OCI-LY1 (cell line): Measurements from ENCODE around the gene MLH3.

ENCODE experiments used
- H2AFZ ChIP-seq: fragments of 200-600 bp; sonication (generic), shearing (Covaris generic); 2 replicates; pipeline ENCODE4 v1.6.0; 2014; ENCODE audit warnings: antibody characterized with exemption, mild to moderate bottlenecking, low read length
- H3F3A ChIP-seq: fragments of 200-600 bp; sonication (generic), shearing (Covaris generic); 2 replicates; pipeline ENCODE4 v1.6.0; 2014; ENCODE audit warnings: mild to moderate bottlenecking, antibody characterized with exemption, low read length, moderate library complexity; ENCODE audit not compliant: insufficient read depth
- H3K27ac ChIP-seq: fragments of 200-600 bp; sonication (generic); 2 replicates; pipeline ENCODE4 v1.5.1; 2014; ENCODE audit warnings: low read length, mixed run types, mild to moderate bottlenecking, low read depth; ENCODE audit not compliant: poor library complexity, severe bottlenecking
- H3K27me3 ChIP-seq: fragments of 200-600 bp; sonication (generic); 2 replicates; pipeline ENCODE4 v1.6.0; 2014; ENCODE audit warnings: antibody characterized with exemption, mild to moderate bottlenecking, low read length, moderate library complexity; ENCODE audit not compliant: insufficient read depth
- H3K36me3 ChIP-seq: fragments of 200-600 bp; sonication (generic); 2 replicates; pipeline ENCODE4 v1.6.1; 2014; ENCODE audit warnings: mild to moderate bottlenecking, antibody characterized with exemption, low read length, moderate library complexity, mixed read lengths; ENCODE audit not compliant: insufficient read depth
- H3K4me1 ChIP-seq: fragments of 200-600 bp; sonication (generic); 2 replicates; pipeline ENCODE4 v1.5.1; 2014; ENCODE audit warnings: mild to moderate bottlenecking, low read length, moderate library complexity; ENCODE audit not compliant: insufficient read depth, severe bottlenecking
- H3K4me2 ChIP-seq: fragments of 200-600 bp; sonication (generic), shearing (Covaris generic); 2 replicates; pipeline ENCODE4 v1.6.1; 2014; ENCODE audit warnings: low read length
- H3K4me3 ChIP-seq: fragments of 200-600 bp; sonication (generic); 2 replicates; pipeline ENCODE4 v1.5.1; 2014; ENCODE audit warnings: low read length, low read depth, mild to moderate bottlenecking, mixed read lengths; ENCODE audit not compliant: poor library complexity, severe bottlenecking
- H3K79me2 ChIP-seq: fragments of 200-600 bp; shearing (Covaris generic); 2 replicates; pipeline ENCODE4 v1.6.1; 2016; ENCODE audit warnings: mixed run types, low read length, mixed read lengths; ENCODE audit not compliant: insufficient read depth
- H3K9ac ChIP-seq: fragments of 200-600 bp; sonication (generic), shearing (Covaris generic); 2 replicates; pipeline ENCODE4 v1.6.1; 2014; ENCODE audit warnings: mild to moderate bottlenecking, low read length, mixed read lengths
- H3K9me2 ChIP-seq: fragments of 200-600 bp; sonication (generic), shearing (Covaris generic); 2 replicates; pipeline ENCODE4 v1.6.1; 2014; ENCODE audit warnings: low read depth, mild to moderate bottlenecking, low read length, mixed read lengths
- H3K9me3 ChIP-seq: fragments of 200-600 bp; shearing (Covaris generic); 2 replicates; pipeline ENCODE4 v1.6.1; 2014; ENCODE audit warnings: low read length, mixed read lengths
- H4K20me1 ChIP-seq: fragments of 200-600 bp; sonication (generic), shearing (Covaris generic); 2 replicates; pipeline ENCODE4 v1.6.0; 2016; ENCODE audit warnings: mild to moderate bottlenecking, low read length; ENCODE audit not compliant: insufficient read depth
- EZH2 ChIP-seq: fragments of 200-600 bp; sonication (generic), shearing (Covaris generic); IDR thresholded peaks from 2 replicates; pipeline ENCODE4 v1.8.0; 2017; ENCODE audit warnings: borderline replicate concordance, mixed run types, mild to moderate bottlenecking, antibody characterized with exemption, low read length, moderate library complexity, mixed read lengths
- TF ChIP-seq, protein P1 (sequence below): fragments of 200-600 bp; sonication (generic), shearing (Covaris generic); IDR thresholded peaks from 2 replicates; pipeline ENCODE4 v1.5.1; 2017; ENCODE audit warnings: mild to moderate bottlenecking, antibody characterized with exemption, low read length, moderate library complexity, mixed read lengths

Gene MLH3

DNA sequence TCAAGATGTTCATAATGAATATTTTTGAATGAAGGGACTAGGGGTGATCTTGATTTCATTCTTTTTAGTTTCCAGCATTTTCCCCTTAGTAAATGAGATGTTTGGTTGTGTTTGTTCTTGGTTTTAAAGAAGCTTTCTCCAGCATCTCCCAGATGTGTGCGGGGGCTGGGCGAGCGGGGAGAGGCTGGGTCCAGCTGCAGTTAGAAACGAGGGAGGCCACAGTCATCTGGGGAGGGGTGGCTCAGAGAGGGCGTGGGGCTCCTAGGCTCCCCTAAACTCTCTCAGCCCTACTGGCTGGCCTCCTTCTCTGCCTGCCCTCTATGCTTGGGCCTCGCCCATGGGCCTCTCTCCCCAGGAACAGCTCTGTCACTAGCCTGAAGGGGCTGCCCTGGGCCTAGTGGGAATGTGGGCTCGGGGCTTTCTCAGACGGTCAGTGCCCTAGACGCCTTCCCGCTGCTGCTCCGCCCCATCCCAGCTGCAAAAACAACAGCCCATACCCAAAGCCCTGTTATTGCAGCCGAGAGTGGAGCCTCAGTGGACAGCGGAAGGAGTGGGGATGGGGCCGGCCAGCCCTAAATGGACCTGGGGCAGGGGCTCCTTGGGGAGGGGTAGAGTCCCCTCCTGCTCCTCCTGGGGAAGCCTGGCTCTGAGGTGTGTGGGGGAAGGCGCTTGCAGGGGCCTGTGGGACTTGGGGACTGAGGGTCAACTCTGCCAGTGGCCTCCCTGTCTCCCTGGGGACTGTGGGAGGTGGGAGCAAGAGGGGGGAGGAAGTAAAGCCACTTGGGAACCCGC lies 66.8 kb downstream of the MLH3 start:
- TF ChIP-seq EZH2 = no peak
- H3K9me2 ChIP-seq = no peaks in the 10 kb centered on the region
- peaks cover 6% of the 10 kb centered on the region; the same call in 1 of the 2 replicates for H3K27me3 ChIP-seq
- no peak overlapping the region for H3K4me3 ChIP-seq
- no peaks in the 10 kb centered on the region for H3F3A ChIP-seq
- no peaks in the 10 kb centered on the region for H3K4me1 ChIP-seq
- H3K36me3 ChIP-seq = no peaks in the 10 kb centered on the region
- H2AFZ ChIP-seq = no peak overlapping the region
- H4K20me1 ChIP-seq = no peaks in the 10 kb centered on the region
- no peaks in the 10 kb centered on the region for H3K9me3 ChIP-seq
- H3K27ac ChIP-seq = no peak overlapping the region
- no peak overlapping the region for H3K9ac ChIP-seq
- H3K79me2 ChIP-seq = no peaks in the 10 kb centered on the region
- no peak overlapping the region for H3K4me2 ChIP-seq

DNA sequence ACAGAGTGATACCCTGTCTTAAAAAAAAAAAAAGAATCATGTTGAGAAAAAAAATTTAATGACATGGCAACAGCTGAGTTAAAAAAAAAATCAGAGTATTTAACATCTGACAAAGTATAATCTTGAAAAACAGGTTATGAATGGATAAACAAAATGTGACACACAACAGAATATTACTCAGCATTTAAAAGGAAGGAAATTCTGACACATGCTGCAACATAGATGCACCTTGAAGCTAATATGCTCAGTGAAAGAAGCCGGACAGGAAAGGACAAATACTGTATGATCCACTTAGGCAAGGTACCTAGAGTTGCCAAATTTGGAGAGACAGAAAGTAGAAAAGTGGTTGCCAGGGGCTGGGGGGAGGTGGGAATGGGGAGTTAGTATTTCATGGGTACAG lies 67.9 kb downstream of the MLH3 start:
- Histone ChIP-seq H3K4me2 (no peak overlapping the region), H3K4me1 (no peaks in the 10 kb centered on the region), H3K9ac (no peak overlapping the region), H3K27ac (no peak overlapping the region), H3K36me3 (no peaks in the 10 kb centered on the region), H3K9me2 (no peaks in the 10 kb centered on the region), H3F3A (no peaks in the 10 kb centered on the region), H2AFZ (no peak overlapping the region), H4K20me1 (no peaks in the 10 kb centered on the region), H3K79me2 (no peaks in the 10 kb centered on the region), H3K27me3 (peaks cover 6% of the 10 kb centered on the region; the same call in 1 of the 2 replicates), H3K4me3 (no peak overlapping the region), H3K9me3 (no peaks in the 10 kb centered on the region)
- TF ChIP-seq, protein P1, sequence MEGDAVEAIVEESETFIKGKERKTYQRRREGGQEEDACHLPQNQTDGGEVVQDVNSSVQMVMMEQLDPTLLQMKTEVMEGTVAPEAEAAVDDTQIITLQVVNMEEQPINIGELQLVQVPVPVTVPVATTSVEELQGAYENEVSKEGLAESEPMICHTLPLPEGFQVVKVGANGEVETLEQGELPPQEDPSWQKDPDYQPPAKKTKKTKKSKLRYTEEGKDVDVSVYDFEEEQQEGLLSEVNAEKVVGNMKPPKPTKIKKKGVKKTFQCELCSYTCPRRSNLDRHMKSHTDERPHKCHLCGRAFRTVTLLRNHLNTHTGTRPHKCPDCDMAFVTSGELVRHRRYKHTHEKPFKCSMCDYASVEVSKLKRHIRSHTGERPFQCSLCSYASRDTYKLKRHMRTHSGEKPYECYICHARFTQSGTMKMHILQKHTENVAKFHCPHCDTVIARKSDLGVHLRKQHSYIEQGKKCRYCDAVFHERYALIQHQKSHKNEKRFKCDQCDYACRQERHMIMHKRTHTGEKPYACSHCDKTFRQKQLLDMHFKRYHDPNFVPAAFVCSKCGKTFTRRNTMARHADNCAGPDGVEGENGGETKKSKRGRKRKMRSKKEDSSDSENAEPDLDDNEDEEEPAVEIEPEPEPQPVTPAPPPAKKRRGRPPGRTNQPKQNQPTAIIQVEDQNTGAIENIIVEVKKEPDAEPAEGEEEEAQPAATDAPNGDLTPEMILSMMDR = no peak
- TF ChIP-seq EZH2 = no peak

DNA sequence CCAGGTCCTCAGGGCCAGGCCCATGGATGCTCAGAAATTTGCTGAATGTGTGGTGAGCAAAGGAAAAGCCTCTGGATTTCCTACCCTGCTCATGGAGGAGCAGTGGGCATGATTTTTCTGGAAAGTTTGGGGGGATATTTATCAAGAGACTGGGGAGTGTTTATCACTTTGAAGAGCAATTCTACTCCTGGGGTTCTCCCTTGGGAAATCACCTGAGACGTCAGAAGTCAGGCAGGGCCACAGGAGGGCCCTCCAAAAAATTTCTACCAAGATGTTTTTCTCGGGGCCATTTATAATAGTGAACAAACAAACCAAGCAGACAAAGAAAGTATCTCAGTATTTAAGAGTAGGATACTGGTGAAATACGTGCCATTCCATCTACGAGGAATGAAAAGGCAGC lies 68.6 kb downstream of the MLH3 start:
- Histone ChIP-seq H3F3A (no peaks in the 10 kb centered on the region), H3K9me3 (no peaks in the 10 kb centered on the region), H3K4me3 (no peak overlapping the region), H3K36me3 (no peaks in the 10 kb centered on the region), H3K27me3 (peaks cover 6% of the 10 kb centered on the region; the same call in 1 of the 2 replicates), H3K9ac (no peak overlapping the region), H3K27ac (no peak overlapping the region), H2AFZ (no peak overlapping the region), H3K4me2 (no peak overlapping the region), H3K4me1 (no peaks in the 10 kb centered on the region), H3K79me2 (no peaks in the 10 kb centered on the region), H3K9me2 (no peaks in the 10 kb centered on the region), H4K20me1 (no peaks in the 10 kb centered on the region)
- TF ChIP-seq, protein P1 = no peak
- no peak for TF ChIP-seq EZH2

DNA sequence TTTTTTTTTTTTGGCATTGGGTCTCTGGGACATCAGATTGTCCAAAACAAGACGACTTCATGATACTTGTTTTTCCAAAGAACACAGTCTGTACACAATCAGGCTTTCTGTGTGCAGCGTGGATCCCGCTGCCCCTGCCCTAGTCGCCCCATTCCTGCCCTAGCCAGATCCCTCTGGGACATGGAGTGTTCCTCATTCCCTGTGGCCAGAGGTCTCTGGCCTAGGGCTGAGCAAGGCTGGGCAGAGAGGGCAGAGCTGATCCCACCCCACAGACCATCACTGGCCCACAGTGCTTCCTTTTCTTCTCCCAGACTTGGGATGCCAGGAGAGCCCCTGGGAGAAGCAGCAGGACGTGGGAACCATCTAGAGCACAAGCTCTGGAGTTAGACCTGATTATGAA lies 69.4 kb downstream of the MLH3 start:
- no peak overlapping the region for H3K4me3 ChIP-seq
- no peaks in the 10 kb centered on the region for H3K4me1 ChIP-seq
- no peaks in the 10 kb centered on the region for H3F3A ChIP-seq
- no peaks in the 10 kb centered on the region for H3K36me3 ChIP-seq
- no peak overlapping the region for H3K4me2 ChIP-seq
- no peak for TF ChIP-seq EZH2
- TF ChIP-seq, protein P1 = no peak
- no peaks in the 10 kb centered on the region for H3K9me3 ChIP-seq
- H3K27me3 ChIP-seq = peaks cover 6% of the 10 kb centered on the region; the same call in 1 of the 2 replicates
- H4K20me1 ChIP-seq = no peaks in the 10 kb centered on the region
- no peak overlapping the region for H3K9ac ChIP-seq
- no peaks in the 10 kb centered on the region for H3K9me2 ChIP-seq
- H2AFZ ChIP-seq = no peak overlapping the region
- no peak overlapping the region for H3K27ac ChIP-seq
- no peaks in the 10 kb centered on the region for H3K79me2 ChIP-seq
